HEK293 (cell line): Measurements from ENCODE around the gene CDH6.

ENCODE experiments used
- CTCF ChIA-PET: fragments of 350-600 bp; formaldehyde crosslinking; extraction: SDS; loops from one replicate; lab custom pipeline; 2021; ENCODE audit warnings: antibody characterized with exemption; lab: Yijun Ruan, JAX
- POLR2A ChIA-PET: fragments of 300-600 bp; formaldehyde crosslinking; extraction: SDS; loops from one replicate; lab custom pipeline; 2020; ENCODE audit warnings: antibody characterized with exemption, inconsistent platforms; lab: Yijun Ruan, JAX
- H3K27ac ChIP-seq: fragments of 200-500 bp; sonication (Bioruptor generic); 2 replicates; pipeline ENCODE4 v1.5.1; 2014; ENCODE audit warnings: low read depth, low read length, control low read depth, inconsistent platforms; ENCODE audit errors: extremely low read depth
- H3K36me3 ChIP-seq, 2 experiments: fragments of 200-500 bp in 1 of 2; sonication (Bioruptor generic) in 1 of 2; 1 replicate in 1 of 2; 2 replicates in 1 of 2; pipeline ENCODE4 v1.5.1; 2014 to 2017; ENCODE audit warnings: inconsistent platforms in 2 of 2, low read length in 2 of 2; ENCODE audit not compliant: control insufficient read depth in 2 of 2, insufficient read depth in 1 of 2
- H3K4me1 ChIP-seq: fragments of 200-500 bp; sonication (Bioruptor generic); 2 replicates; pipeline ENCODE4 v1.5.1; 2014; ENCODE audit warnings: mild to moderate bottlenecking, low read length, inconsistent platforms; ENCODE audit not compliant: control insufficient read depth, insufficient read depth
- H3K4me3 ChIP-seq: 2 replicates; pipeline ENCODE4 v1.5.1; 2011; ENCODE audit warnings: low read depth, mild to moderate bottlenecking, control low read depth, low read length, moderate library complexity
- H3K9me3 ChIP-seq: fragments of 200-500 bp; sonication (Bioruptor generic); 2 replicates; pipeline ENCODE4 v1.5.1; 2014; ENCODE audit warnings: low read depth, low read length, inconsistent platforms; ENCODE audit not compliant: control insufficient read depth, insufficient read depth
- GLI2 ChIP-seq: fragments of 450-650 bp; formaldehyde crosslinking; IDR thresholded peaks from 2 replicates; pipeline ENCODE4; 2017; ENCODE audit warnings: missing biosample characterization, missing genetic modification characterization, low read depth, borderline replicate concordance
- MEIS1 ChIP-seq: sonication (generic); formaldehyde crosslinking; IDR thresholded peaks from 2 replicates; pipeline ENCODE4 v1.8.1; 2022; ENCODE audit warnings: missing genetic modification reagents, mild to moderate bottlenecking, borderline replicate concordance
- MYNN ChIP-seq: fragments of 450-650 bp; formaldehyde crosslinking; IDR thresholded peaks from 2 replicates; pipeline ENCODE4 v1.5.1; 2016; ENCODE audit warnings: missing biosample characterization, missing genetic modification characterization, borderline replicate concordance
- REST ChIP-seq: fragments of 450-650 bp; formaldehyde crosslinking; IDR thresholded peaks from 2 replicates; pipeline ENCODE4 v1.5.1; 2016; ENCODE audit warnings: missing biosample characterization, missing genetic modification characterization
- TCF7L2 ChIP-seq: IDR thresholded peaks from 2 replicates; pipeline ENCODE4 v1.6.1; 2011; ENCODE audit warnings: low read depth, mild to moderate bottlenecking, inconsistent platforms, low read length, moderate library complexity, borderline replicate concordance
- ZFP37 ChIP-seq: fragments of 450-650 bp; formaldehyde crosslinking; IDR thresholded peaks from 2 replicates; pipeline ENCODE4 v1.5.1; 2016; ENCODE audit warnings: missing biosample characterization, missing genetic modification characterization
- ZNF132 ChIP-seq: fragments of 450-650 bp; formaldehyde crosslinking; IDR thresholded peaks from 2 replicates; pipeline ENCODE4 v1.5.1; 2017; ENCODE audit warnings: missing biosample characterization, missing genetic modification characterization, borderline replicate concordance
- ZNF155 ChIP-seq: fragments of 450-650 bp; formaldehyde crosslinking; IDR thresholded peaks from 2 replicates; pipeline ENCODE4 v1.5.1; 2016; ENCODE audit warnings: missing biosample characterization, missing genetic modification characterization
- ZNF223 ChIP-seq: fragments of 450-650 bp; formaldehyde crosslinking; IDR thresholded peaks from 2 replicates; pipeline ENCODE4 v1.5.1; 2016; ENCODE audit warnings: missing biosample characterization, missing genetic modification characterization
- ZNF26 ChIP-seq: fragments of 450-650 bp; formaldehyde crosslinking; IDR thresholded peaks from 2 replicates; pipeline ENCODE4 v1.5.1; 2016; ENCODE audit warnings: missing biosample characterization, missing genetic modification characterization
- ZNF394 ChIP-seq: fragments of 450-650 bp; formaldehyde crosslinking; IDR thresholded peaks from 2 replicates; pipeline ENCODE4 v1.5.1; 2016; ENCODE audit warnings: missing biosample characterization, missing genetic modification characterization, mild to moderate bottlenecking, moderate library complexity, borderline replicate concordance
- ZNF558 ChIP-seq: fragments of 450-650 bp; formaldehyde crosslinking; IDR thresholded peaks from 2 replicates; pipeline ENCODE4 v1.5.1; 2016; ENCODE audit warnings: missing biosample characterization, missing genetic modification characterization
- ZNF561 ChIP-seq: fragments of 450-650 bp; IDR thresholded peaks from 2 replicates; pipeline ENCODE4 v1.5.1; 2018; ENCODE audit warnings: missing biosample characterization, missing genetic modification characterization, borderline replicate concordance
- ZNF610 ChIP-seq: fragments of 450-650 bp; formaldehyde crosslinking; IDR thresholded peaks from 2 replicates; pipeline ENCODE4 v1.5.1; 2016; ENCODE audit warnings: missing biosample characterization, missing genetic modification characterization, borderline replicate concordance
- ZNF621 ChIP-seq: fragments of 450-650 bp; formaldehyde crosslinking; IDR thresholded peaks from 2 replicates; pipeline ENCODE4 v1.5.1; 2017; ENCODE audit warnings: missing biosample characterization, missing genetic modification characterization
- ZNF707 ChIP-seq: fragments of 450-650 bp; formaldehyde crosslinking; IDR thresholded peaks from 2 replicates; pipeline ENCODE4 v1.5.1; 2016; ENCODE audit warnings: missing biosample characterization, missing genetic modification characterization
- ZNF843 ChIP-seq: fragments of 450-650 bp; formaldehyde crosslinking; IDR thresholded peaks from 2 replicates; pipeline ENCODE4 v1.5.1; 2016; ENCODE audit warnings: missing biosample characterization, missing genetic modification characterization
- TF ChIP-seq, protein P1 (sequence below): fragments of 450-650 bp; formaldehyde crosslinking; IDR thresholded peaks from 2 replicates; pipeline ENCODE4 v1.5.1; 2016; ENCODE audit warnings: missing biosample characterization, missing genetic modification characterization, borderline replicate concordance
- TF ChIP-seq, protein P2 (sequence below): fragments of 450-650 bp; formaldehyde crosslinking; conservative IDR thresholded peaks from 2 replicates; pipeline ENCODE4 v1.5.1; 2016; ENCODE audit warnings: low read depth, missing biosample characterization, missing genetic modification characterization

CDH6 gene

GRCh38 chr5:31357038-31357437, 163.6 kb downstream of the CDH6 start:
- Histone ChIP-seq H3K4me3 (no peak overlapping the region), H3K36me3 (no peaks in the 10 kb centered on the region), H3K27ac (no peak overlapping the region), H3K4me1 (no peaks in the 10 kb centered on the region), H3K9me3 (no peaks in the 10 kb centered on the region)
- CTCF ChIA-PET, result no interaction called here
- POLR2A ChIA-PET, result no interaction called here
- TF ChIP-seq REST (tag by site-specific recombination) (no peak), ZFP37 (tag by site-specific recombination) (no peak), ZNF843 (tag by site-specific recombination) (no peak), ZNF558 (no peak), ZNF621 (tag by site-specific recombination) (no peak), ZNF223 (tag by site-specific recombination) (no peak)
- TF ChIP-seq, protein P1, sequence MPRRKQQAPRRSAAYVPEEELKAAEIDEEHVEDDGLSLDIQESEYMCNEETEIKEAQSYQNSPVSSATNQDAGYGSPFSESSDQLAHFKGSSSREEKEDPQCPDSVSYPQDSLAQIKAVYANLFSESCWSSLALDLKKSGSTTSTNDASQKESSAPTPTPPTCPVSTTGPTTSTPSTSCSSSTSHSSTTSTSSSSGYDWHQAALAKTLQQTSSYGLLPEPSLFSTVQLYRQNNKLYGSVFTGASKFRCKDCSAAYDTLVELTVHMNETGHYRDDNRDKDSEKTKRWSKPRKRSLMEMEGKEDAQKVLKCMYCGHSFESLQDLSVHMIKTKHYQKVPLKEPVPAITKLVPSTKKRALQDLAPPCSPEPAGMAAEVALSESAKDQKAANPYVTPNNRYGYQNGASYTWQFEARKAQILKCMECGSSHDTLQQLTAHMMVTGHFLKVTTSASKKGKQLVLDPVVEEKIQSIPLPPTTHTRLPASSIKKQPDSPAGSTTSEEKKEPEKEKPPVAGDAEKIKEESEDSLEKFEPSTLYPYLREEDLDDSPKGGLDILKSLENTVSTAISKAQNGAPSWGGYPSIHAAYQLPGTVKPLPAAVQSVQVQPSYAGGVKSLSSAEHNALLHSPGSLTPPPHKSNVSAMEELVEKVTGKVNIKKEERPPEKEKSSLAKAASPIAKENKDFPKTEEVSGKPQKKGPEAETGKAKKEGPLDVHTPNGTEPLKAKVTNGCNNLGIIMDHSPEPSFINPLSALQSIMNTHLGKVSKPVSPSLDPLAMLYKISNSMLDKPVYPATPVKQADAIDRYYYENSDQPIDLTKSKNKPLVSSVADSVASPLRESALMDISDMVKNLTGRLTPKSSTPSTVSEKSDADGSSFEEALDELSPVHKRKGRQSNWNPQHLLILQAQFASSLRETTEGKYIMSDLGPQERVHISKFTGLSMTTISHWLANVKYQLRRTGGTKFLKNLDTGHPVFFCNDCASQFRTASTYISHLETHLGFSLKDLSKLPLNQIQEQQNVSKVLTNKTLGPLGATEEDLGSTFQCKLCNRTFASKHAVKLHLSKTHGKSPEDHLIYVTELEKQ, result no peak

DNA sequence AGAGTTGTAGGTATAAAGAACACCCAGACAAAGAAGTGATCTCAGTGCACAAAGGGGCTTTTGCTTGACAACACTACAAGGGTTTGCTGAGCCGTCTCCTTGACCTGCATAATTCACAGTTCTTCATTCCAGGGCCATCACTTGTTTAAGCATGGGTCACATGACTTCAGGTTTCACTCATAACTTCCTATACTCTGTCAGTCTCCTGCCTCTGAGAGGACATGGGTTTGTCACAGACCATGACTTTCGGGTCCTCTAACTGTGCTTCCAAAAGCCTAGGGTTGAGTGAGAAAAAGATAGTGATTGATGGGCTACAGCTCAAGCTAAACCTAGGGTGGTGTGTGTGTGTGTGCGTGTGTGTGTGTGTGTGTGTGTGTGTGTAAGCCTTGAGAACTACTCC, 166.4 kb downstream of the CDH6 start:
- no peak overlapping the region for H3K4me3 ChIP-seq
- POLR2A ChIA-PET, result no interaction called here
- no peak overlapping the region for H3K27ac ChIP-seq
- no peaks in the 10 kb centered on the region for H3K9me3 ChIP-seq
- TF ChIP-seq ZNF707 (tag by site-specific recombination) (no peak), ZNF155 (tag by site-specific recombination) (no peak), ZNF26 (tag by site-specific recombination) (no peak), ZNF394 (tag by site-specific recombination) (no peak)
- TF ChIP-seq, all 188 proteins: peak for 0
- Histone ChIP-seq H3K36me3 (no peaks in the 10 kb centered on the region), H3K4me1 (no peaks in the 10 kb centered on the region)
- CTCF ChIA-PET, result interaction anchor here (0.6 to 1.1 kb wide), 3 partner anchors 92 to 680 kb away, joined by 3 read pairs; partner anchors contain the start of gene PDZD2

GRCh38 chr5:31361234-31361633, 167.7 kb downstream of the CDH6 start:
- POLR2A ChIA-PET, result no interaction called here
- H3K27ac ChIP-seq, result no peak overlapping the region
- H3K4me3 ChIP-seq, result no peak overlapping the region
- CTCF ChIA-PET, result no interaction called here
- H3K9me3 ChIP-seq, result no peaks in the 10 kb centered on the region
- no peaks in the 10 kb centered on the region for H3K4me1 ChIP-seq
- H3K36me3 ChIP-seq, result no peaks in the 10 kb centered on the region
- no peak for TF ChIP-seq ZNF132
- no peak for TF ChIP-seq ZNF561 (tag by site-specific recombination)
- no peak for TF ChIP-seq MYNN (tag by site-specific recombination)
- no peak for TF ChIP-seq MEIS1 (CRISPR knock-in tag)
- no peak for TF ChIP-seq ZNF610 (tag by site-specific recombination)
- no peak for TF ChIP-seq GLI2
- TF ChIP-seq, protein P2, sequence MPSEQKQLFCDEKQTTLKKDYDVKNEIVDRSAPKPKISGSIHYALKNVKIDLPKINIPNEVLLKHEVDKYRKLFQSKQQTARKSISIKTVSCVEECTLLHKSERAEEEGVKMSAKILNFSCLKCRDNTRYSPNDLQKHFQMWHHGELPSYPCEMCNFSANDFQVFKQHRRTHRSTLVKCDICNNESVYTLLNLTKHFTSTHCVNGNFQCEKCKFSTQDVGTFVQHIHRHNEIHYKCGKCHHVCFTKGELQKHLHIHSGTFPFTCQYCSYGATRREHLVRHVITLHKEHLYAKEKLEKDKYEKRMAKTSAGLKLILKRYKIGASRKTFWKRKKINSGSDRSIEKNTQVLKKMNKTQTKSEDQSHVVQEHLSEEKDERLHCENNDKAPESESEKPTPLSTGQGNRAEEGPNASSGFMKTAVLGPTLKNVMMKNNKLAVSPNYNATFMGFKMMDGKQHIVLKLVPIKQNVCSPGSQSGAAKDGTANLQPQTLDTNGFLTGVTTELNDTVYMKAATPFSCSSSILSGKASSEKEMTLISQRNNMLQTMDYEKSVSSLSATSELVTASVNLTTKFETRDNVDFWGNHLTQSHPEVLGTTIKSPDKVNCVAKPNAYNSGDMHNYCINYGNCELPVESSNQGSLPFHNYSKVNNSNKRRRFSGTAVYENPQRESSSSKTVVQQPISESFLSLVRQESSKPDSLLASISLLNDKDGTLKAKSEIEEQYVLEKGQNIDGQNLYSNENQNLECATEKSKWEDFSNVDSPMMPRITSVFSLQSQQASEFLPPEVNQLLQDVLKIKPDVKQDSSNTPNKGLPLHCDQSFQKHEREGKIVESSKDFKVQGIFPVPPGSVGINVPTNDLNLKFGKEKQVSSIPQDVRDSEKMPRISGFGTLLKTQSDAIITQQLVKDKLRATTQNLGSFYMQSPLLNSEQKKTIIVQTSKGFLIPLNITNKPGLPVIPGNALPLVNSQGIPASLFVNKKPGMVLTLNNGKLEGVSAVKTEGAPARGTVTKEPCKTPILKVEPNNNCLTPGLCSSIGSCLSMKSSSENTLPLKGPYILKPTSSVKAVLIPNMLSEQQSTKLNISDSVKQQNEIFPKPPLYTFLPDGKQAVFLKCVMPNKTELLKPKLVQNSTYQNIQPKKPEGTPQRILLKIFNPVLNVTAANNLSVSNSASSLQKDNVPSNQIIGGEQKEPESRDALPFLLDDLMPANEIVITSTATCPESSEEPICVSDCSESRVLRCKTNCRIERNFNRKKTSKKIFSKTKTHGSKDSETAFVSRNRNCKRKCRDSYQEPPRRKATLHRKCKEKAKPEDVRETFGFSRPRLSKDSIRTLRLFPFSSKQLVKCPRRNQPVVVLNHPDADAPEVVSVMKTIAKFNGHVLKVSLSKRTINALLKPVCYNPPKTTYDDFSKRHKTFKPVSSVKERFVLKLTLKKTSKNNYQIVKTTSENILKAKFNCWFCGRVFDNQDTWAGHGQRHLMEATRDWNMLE (tag by site-specific recombination), result no peak
- TF ChIP-seq TCF7L2, result no peak
